HepG2 (cell line): ENCODE data around the gene SLC5A10. TPM values are rescaled to one million over a fixed set of nuclear protein-coding genes. Genes with fewer than 3 reads are reported as not detected.

ENCODE experiments used
- ARID4A ChIP-seq: sonication (generic); formaldehyde crosslinking; IDR thresholded peaks from 2 replicates; pipeline ENCODE4 v1.5.0; 2020; ENCODE audit warnings: mild to moderate bottlenecking, missing genetic modification reagents, borderline replicate concordance
- BRCA1 ChIP-seq: sonication (generic); formaldehyde crosslinking; IDR thresholded peaks from 2 replicates; pipeline ENCODE4 v1.4.0; 2020; ENCODE audit warnings: missing genetic modification reagents
- CREB3 ChIP-seq: sonication (generic); formaldehyde crosslinking; IDR thresholded peaks from 2 replicates; pipeline ENCODE4 v1.5.0; 2020; ENCODE audit warnings: missing genetic modification reagents
- ETS1 ChIP-seq: sonication (generic); formaldehyde crosslinking; IDR thresholded peaks from 2 replicates; pipeline ENCODE4 v1.4.0; 2020; ENCODE audit warnings: missing genetic modification reagents
- FOXO1 ChIP-seq: sonication (generic); formaldehyde crosslinking; IDR thresholded peaks from 2 replicates; pipeline ENCODE4 v1.4.0; 2020; ENCODE audit warnings: missing genetic modification reagents
- HNRNPL ChIP-seq: fragments of 200-400 bp; formaldehyde crosslinking; IDR thresholded peaks from 2 replicates; pipeline ENCODE4 v1.6.1; 2017; ENCODE audit warnings: mild to moderate bottlenecking, low read depth, low read length
- KLF12 ChIP-seq: sonication (generic); formaldehyde crosslinking; IDR thresholded peaks from 2 replicates; pipeline ENCODE4 v1.4.0; 2020; ENCODE audit warnings: missing genetic modification reagents, borderline replicate concordance
- SP140L ChIP-seq: sonication (generic); formaldehyde crosslinking; IDR thresholded peaks from 2 replicates; pipeline ENCODE4 v1.4.0; 2020; ENCODE audit warnings: missing genetic modification reagents, borderline replicate concordance
- SSRP1 ChIP-seq: IDR thresholded peaks from 2 replicates; pipeline ENCODE4 v1.6.1; 2016; ENCODE audit warnings: control low read depth
- ZNF224 ChIP-seq: sonication (generic); formaldehyde crosslinking; IDR thresholded peaks from 2 replicates; pipeline ENCODE4 v1.5.0; 2020; ENCODE audit warnings: mild to moderate bottlenecking, missing genetic modification reagents
- ZNF256 ChIP-seq: sonication (generic); formaldehyde crosslinking; conservative IDR thresholded peaks from 2 replicates; pipeline ENCODE4 v1.4.0; 2020; ENCODE audit warnings: missing genetic modification reagents
- ZNF33B ChIP-seq: sonication (generic); formaldehyde crosslinking; IDR thresholded peaks from 2 replicates; pipeline ENCODE4 v1.5.1; 2020; ENCODE audit warnings: mild to moderate bottlenecking, missing genetic modification reagents
- ZNF350 ChIP-seq: sonication (generic); formaldehyde crosslinking; IDR thresholded peaks from 2 replicates; pipeline ENCODE4 v1.4.0; 2020; ENCODE audit warnings: mild to moderate bottlenecking, low read depth, missing genetic modification reagents, borderline replicate concordance
- ZNF468 ChIP-seq: sonication (generic); formaldehyde crosslinking; IDR thresholded peaks from 2 replicates; pipeline ENCODE4 v1.8.0; 2022; ENCODE audit warnings: mild to moderate bottlenecking, moderate library complexity, missing genetic modification reagents
- ZNF724P ChIP-seq: sonication (generic); formaldehyde crosslinking; IDR thresholded peaks from 2 replicates; pipeline ENCODE4 v1.8.0; 2022; ENCODE audit warnings: missing genetic modification reagents, borderline replicate concordance
- ZNF83 ChIP-seq: sonication (generic); formaldehyde crosslinking; IDR thresholded peaks from 2 replicates; pipeline ENCODE4 v1.4.0; 2020; ENCODE audit warnings: missing genetic modification reagents, mild to moderate bottlenecking, borderline replicate concordance
- polyA plus RNA-seq, 8 experiments: library from polyadenylated mRNA; depleted of rRNA in 3 of 8; stranded (reverse) in 7 of 8; unstranded in 1 of 8; fragments of >200 nt; fragmentation: Illumina TruSeq in 4 of 8; extraction: Trizol in 4 of 8; gene quantifications; 2 replicates each; pipeline versions ENCODE4 v1.2.1 to v1.2.3, GENCODE V29; 2011 to 2016; ENCODE audit warnings: low read depth in 4 of 8, missing spikeins in 1 of 8, mixed read lengths in 1 of 8; ENCODE audit not compliant: insufficient read depth in 1 of 8
- total RNA-seq, 5 experiments: library from RNA; depleted of rRNA; stranded (reverse); fragments of >200 nt; fragmentation: Illumina TruSeq; extraction: Trizol; gene quantifications; 2 replicates each; pipeline ENCODE4 v1.2.3, GENCODE V29; 2016; ENCODE audit warnings: low read depth in 1 of 5
- TF ChIP-seq, protein P1 (sequence below): sonication (generic); formaldehyde crosslinking; IDR thresholded peaks from 2 replicates; pipeline ENCODE4 v1.9.0; 2022; ENCODE audit warnings: missing genetic modification reagents, mild to moderate bottlenecking, borderline replicate concordance
- TF ChIP-seq, protein P2 (sequence below): IDR thresholded peaks from 2 replicates; pipeline ENCODE4 v1.6.1; 2016

Gene SLC5A10
- total and polyA plus RNA-seq, 2 of the 13 experiments (the other 11 are each of a cell fraction or from before 2014, with no cell fraction given): 0.05 TPM; not detected in 1

DNA sequence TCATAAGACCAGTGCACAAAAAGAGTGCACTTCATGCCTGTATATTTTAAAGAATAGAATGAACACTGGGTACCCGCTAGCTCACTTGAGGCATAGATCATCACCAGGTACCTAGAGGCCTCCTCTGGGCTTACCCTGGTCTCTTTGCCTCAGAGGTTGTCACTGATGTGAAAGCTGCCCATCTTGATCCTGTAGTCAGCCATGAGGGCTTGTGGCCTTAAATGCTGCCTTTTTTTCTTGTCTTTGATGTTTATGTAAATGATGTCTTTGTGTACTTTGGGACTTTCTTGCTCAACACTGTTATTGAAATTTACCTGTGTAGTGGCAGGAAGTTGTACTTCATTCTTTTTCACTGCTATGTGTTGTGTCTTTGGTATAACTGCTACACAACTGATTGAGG, 26.8 kb upstream of the SLC5A10 start (continued):
- TF ChIP-seq ZNF724P (CRISPR knock-in tag) (no peak), BRCA1 (CRISPR knock-in tag) (no peak), ZNF83 (CRISPR knock-in tag) (no peak), KLF12 (CRISPR knock-in tag) (no peak), ARID4A (CRISPR knock-in tag) (no peak), ETS1 (no peak), ZNF468 (CRISPR knock-in tag) (no peak), SP140L (CRISPR knock-in tag) (no peak), FOXO1 (CRISPR knock-in tag) (peak; percentile 35; the same call in 1 of the 2 replicates), ZNF224 (CRISPR knock-in tag) (no peak), SSRP1 (no peak), CREB3 (no peak), HNRNPL (no peak), ZNF350 (CRISPR knock-in tag) (no peak), ZNF256 (no peak), ZNF33B (CRISPR knock-in tag) (no peak)
- TF ChIP-seq, protein P1, sequence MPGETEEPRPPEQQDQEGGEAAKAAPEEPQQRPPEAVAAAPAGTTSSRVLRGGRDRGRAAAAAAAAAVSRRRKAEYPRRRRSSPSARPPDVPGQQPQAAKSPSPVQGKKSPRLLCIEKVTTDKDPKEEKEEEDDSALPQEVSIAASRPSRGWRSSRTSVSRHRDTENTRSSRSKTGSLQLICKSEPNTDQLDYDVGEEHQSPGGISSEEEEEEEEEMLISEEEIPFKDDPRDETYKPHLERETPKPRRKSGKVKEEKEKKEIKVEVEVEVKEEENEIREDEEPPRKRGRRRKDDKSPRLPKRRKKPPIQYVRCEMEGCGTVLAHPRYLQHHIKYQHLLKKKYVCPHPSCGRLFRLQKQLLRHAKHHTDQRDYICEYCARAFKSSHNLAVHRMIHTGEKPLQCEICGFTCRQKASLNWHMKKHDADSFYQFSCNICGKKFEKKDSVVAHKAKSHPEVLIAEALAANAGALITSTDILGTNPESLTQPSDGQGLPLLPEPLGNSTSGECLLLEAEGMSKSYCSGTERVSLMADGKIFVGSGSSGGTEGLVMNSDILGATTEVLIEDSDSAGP (CRISPR knock-in tag): no peak
- TF ChIP-seq, protein P2, sequence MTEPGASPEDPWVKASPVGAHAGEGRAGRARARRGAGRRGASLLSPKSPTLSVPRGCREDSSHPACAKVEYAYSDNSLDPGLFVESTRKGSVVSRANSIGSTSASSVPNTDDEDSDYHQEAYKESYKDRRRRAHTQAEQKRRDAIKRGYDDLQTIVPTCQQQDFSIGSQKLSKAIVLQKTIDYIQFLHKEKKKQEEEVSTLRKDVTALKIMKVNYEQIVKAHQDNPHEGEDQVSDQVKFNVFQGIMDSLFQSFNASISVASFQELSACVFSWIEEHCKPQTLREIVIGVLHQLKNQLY (CRISPR knock-in tag): 0 out of 2 replicates have a peak, but pooled peaks have one; percentile 25
